Stimulated activated naive CD8-positive, alpha-beta T cell treated with anti-CD3 and anti-CD28 coated beads, Interleukin-15, Interleukin-2, amounts not matched to agents 100 ng/mL and 50 ng/mL, for 24 hours (primary cell): ENCODE data around the gene FH.

Experiments used
- H3K27ac Mint-ChIP-seq: one replicate; pipeline ENCODE4 v1.8.0; 2021; ENCODE audit warnings: mild to moderate bottlenecking, mixed read lengths
- H3K27me3 Mint-ChIP-seq: one replicate; pipeline ENCODE4 v1.8.0; 2021; ENCODE audit warnings: mixed read lengths
- H3K36me3 Mint-ChIP-seq: one replicate; pipeline ENCODE4 v1.8.0; 2021; ENCODE audit warnings: low read depth, mixed read lengths
- H3K4me1 Mint-ChIP-seq: one replicate; pipeline ENCODE4 v1.8.0; 2021; ENCODE audit warnings: low read depth, mixed read lengths
- H3K4me3 Mint-ChIP-seq: one replicate; pipeline ENCODE4 v1.8.0; 2021; ENCODE audit warnings: mild to moderate bottlenecking, mixed read lengths
- H3K9me3 Mint-ChIP-seq: one replicate; pipeline ENCODE4 v1.8.0; 2021; ENCODE audit warnings: mixed read lengths

FH gene

DNA sequence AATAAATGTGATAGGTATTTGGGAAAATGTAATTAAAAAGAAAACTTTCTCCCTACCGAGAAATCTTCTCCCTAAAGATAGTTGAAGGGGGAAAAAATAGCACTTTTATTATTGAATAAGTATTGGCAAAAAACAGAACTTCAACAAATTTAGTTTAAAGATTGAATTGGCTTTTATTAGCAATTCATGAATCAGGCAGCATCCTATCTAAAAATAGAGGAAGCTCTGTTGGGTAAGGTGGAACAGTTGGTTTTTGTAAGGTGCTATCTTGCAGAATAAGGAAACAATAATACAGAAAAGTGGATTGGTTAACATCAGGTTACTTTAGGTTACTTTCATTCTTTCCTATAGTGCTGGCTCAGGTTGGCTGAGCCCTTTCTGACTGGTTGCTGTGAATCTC lies 62.8 kb downstream of the FH start:
- no peaks in the 10 kb centered on the region for H3K4me1 Mint-ChIP-seq
- H3K27ac Mint-ChIP-seq, result no peak overlapping the region
- no peak overlapping the region for H3K4me3 Mint-ChIP-seq
- H3K27me3 Mint-ChIP-seq, result peaks cover 12% of the 10 kb centered on the region
- no peaks in the 10 kb centered on the region for H3K9me3 Mint-ChIP-seq
- no peaks in the 10 kb centered on the region for H3K36me3 Mint-ChIP-seq

DNA sequence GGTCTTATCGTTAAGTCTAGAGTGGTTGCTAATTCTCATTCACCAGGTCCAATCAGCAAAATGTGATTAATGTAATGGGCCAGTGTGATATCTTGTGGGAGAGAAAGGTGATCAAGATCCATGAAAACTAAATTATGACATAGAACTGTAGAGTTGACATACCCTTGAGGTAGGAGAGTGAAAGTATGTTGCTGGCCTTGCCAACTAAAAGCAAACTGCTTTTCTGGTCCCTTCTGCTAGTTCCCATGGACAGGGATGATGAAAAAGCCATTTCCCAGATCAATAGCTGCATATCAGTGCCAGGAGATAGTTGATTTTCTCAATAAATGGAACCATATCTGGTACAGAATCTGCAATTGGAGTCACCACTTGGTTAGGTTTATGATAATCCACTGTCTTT lies 65.8 kb downstream of the FH start:
- no peak overlapping the region for H3K27ac Mint-ChIP-seq
- H3K4me3 Mint-ChIP-seq, result no peak overlapping the region
- peaks cover 7% of the 10 kb centered on the region for H3K27me3 Mint-ChIP-seq
- no peaks in the 10 kb centered on the region for H3K4me1 Mint-ChIP-seq
- no peaks in the 10 kb centered on the region for H3K36me3 Mint-ChIP-seq
- H3K9me3 Mint-ChIP-seq, result no peaks in the 10 kb centered on the region

DNA sequence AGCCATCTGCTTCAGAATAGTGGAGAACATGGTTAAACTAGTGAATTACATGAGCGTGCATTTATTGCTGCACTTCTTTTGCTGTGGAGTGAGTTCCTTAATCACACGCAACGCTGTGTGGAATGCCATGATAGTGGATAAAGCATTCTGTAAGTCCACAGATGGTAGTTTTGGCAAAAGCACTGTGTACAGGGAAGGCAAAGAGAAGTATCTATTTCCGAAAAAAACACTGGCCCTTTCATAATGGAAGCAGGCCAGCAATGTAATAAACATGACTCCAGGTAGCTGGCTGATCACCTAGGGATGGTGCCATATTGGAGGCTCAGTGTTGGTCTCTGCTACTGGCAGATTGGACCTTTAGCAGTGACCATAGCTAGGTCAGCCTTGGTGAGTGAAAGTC lies 67.6 kb downstream of the FH start:
- Mint-ChIP-seq H3K27ac (no peak overlapping the region), H3K9me3 (no peaks in the 10 kb centered on the region), H3K4me1 (no peaks in the 10 kb centered on the region), H3K27me3 (peaks cover 3% of the 10 kb centered on the region), H3K4me3 (no peak overlapping the region), H3K36me3 (no peaks in the 10 kb centered on the region)
